HEK293T (cell line): Measurements from ENCODE around the gene SLMAP.

ENCODE experiments used
- ARNT ChIP-seq: fragments of 450-650 bp; IDR thresholded peaks from 2 replicates; pipeline ENCODE4 v1.6.1; 2017; ENCODE audit warnings: mild to moderate bottlenecking
- L3MBTL2 ChIP-seq: fragments of 450-650 bp; conservative IDR thresholded peaks from 2 replicates; pipeline ENCODE4 v1.6.1; 2016; ENCODE audit warnings: mild to moderate bottlenecking

GRCh38 chr3:57796261-57796660, 40.2 kb downstream of the SLMAP start:
- TF ChIP-seq L3MBTL2 (no peak), ARNT (no peak)
